OCI-LY7 (cell line): ENCODE results near the gene AGGF1. TPM values are rescaled to one million over a fixed set of nuclear protein-coding genes. Genes with fewer than 3 reads are reported as not detected.
"Not testable (repeated sequence)": the region's sequence is repeated elsewhere in the genome, so short reads cannot be mapped to it uniquely, and the experiment has no call there.

Experiments
- BruUV-seq: library from RNA; stranded (reverse); fragments of 400-500 nt; replicated peaks from 2 replicates; lab custom pipeline; 2021; lab: Mats Ljungman, UMichigan
- CTCF ChIA-PET: fragments of 300-600 bp; sonication (Branson Sonifier 250); formaldehyde crosslinking; loops from one replicate; lab custom pipeline; 2022; ENCODE audit warnings: antibody characterized with exemption; ENCODE audit not compliant: unreplicated experiment; lab: Charles Lee
- POLR2A ChIA-PET: fragments of 300-600 bp; sonication (Branson Sonifier 250); formaldehyde crosslinking; loops from one replicate; lab custom pipeline; 2022; ENCODE audit warnings: antibody characterized with exemption; lab: Charles Lee
- DNase-seq: peaks from one replicate; pipeline ENCODE4 v3.0.0-alpha.2; 2015; ENCODE audit warnings: low spot score
- H2AFZ ChIP-seq: fragments of 200-600 bp; sonication (generic), shearing (Covaris generic); 2 replicates; pipeline ENCODE4 v1.6.1; 2014; ENCODE audit warnings: mild to moderate bottlenecking, antibody characterized with exemption, low read length, moderate library complexity
- H3K27ac ChIP-seq: fragments of 200-600 bp; sonication (generic); 2 replicates; pipeline ENCODE4 v1.5.1; 2014; ENCODE audit warnings: mixed run types, low read depth, mild to moderate bottlenecking, moderate library complexity, low read length, inconsistent platforms; ENCODE audit not compliant: poor library complexity, severe bottlenecking
- H3K36me3 ChIP-seq: fragments of 200-600 bp; sonication (generic); 2 replicates; pipeline ENCODE4 v1.6.1; 2014; ENCODE audit warnings: mild to moderate bottlenecking, antibody characterized with exemption, low read length, moderate library complexity, mixed read lengths; ENCODE audit not compliant: insufficient read depth
- H3K4me1 ChIP-seq: fragments of 200-600 bp; sonication (generic); 2 replicates; pipeline ENCODE4 v1.5.1; 2014; ENCODE audit warnings: mild to moderate bottlenecking, low read length; ENCODE audit not compliant: insufficient read depth, poor library complexity, severe bottlenecking
- H3K4me2 ChIP-seq: fragments of 200-600 bp; sonication (generic); 2 replicates; pipeline ENCODE4 v1.6.1; 2014; ENCODE audit warnings: mild to moderate bottlenecking, low read length
- H3K4me3 ChIP-seq: fragments of 200-600 bp; sonication (generic); 2 replicates; pipeline ENCODE4 v1.5.1; 2014; ENCODE audit warnings: mild to moderate bottlenecking, low read depth, low read length; ENCODE audit not compliant: poor library complexity, severe bottlenecking
- H3K79me2 ChIP-seq: fragments of 200-600 bp; sonication (generic); 2 replicates; pipeline ENCODE4 v1.6.1; 2016; ENCODE audit warnings: low read depth, mild to moderate bottlenecking, low read length, moderate library complexity, mixed read lengths; ENCODE audit not compliant: insufficient read depth
- H3K9me2 ChIP-seq: fragments of 200-600 bp; sonication (generic); 2 replicates; pipeline ENCODE4 v1.6.1; 2016; ENCODE audit warnings: mild to moderate bottlenecking, low read length, mixed read lengths; ENCODE audit not compliant: insufficient read depth
- H3K9me3 ChIP-seq: fragments of 200-600 bp; sonication (generic); 2 replicates; pipeline ENCODE4 v1.6.1; 2014; ENCODE audit warnings: mild to moderate bottlenecking, mixed run types, low read length, mixed read lengths
- H4K20me1 ChIP-seq: fragments of 200-600 bp; sonication (generic); 2 replicates; pipeline ENCODE4 v1.6.1; 2014; ENCODE audit warnings: mild to moderate bottlenecking, antibody characterized with exemption, low read length, moderate library complexity, mixed read lengths; ENCODE audit not compliant: insufficient read depth
- CTCF ChIP-seq: fragments of 200-600 bp; sonication (generic); conservative IDR thresholded peaks from 2 replicates; pipeline ENCODE4 v1.5.1; 2014; ENCODE audit warnings: mild to moderate bottlenecking, antibody characterized with exemption, low read length, moderate library complexity, mixed read lengths
- EZH2phosphoT487 ChIP-seq: fragments of 200-600 bp; sonication (generic); IDR thresholded peaks from 2 replicates; pipeline ENCODE4 v1.6.1; 2018; ENCODE audit warnings: low read depth, borderline replicate concordance, mild to moderate bottlenecking, mixed run types, antibody characterized with exemption, low read length, moderate library complexity, mixed read lengths
- intact Hi-C: fragments of 100-400 bp; cut with micrococcal nuclease; formaldehyde crosslinking; loops from one replicate; pipeline ENCODE4 v1.10.0; 2022; ENCODE audit not compliant: unreplicated experiment
- total RNA-seq, 2 experiments: library from RNA; depleted of rRNA in 1 of 2; stranded (reverse); fragments of >200 nt in 1 of 2; shearing (Covaris generic) in 1 of 2; gene quantifications; 2 replicates each; pipeline ENCODE4 v1.2.3, GENCODE V29; 2014 to 2022

The AGGF1 gene
- total RNA-seq, 2 experiments from 2014 or later = 18.5 to 33.6 TPM

- BruUV-seq = no TSS peak
- POLR2A ChIA-PET = no interaction called here
These were observed 39.2 kb upstream of the AGGF1 start for GRCh38 chr5:76990899-76991459.

GRCh38 chr5:76993436-76993835 lies 36.8 kb upstream of the AGGF1 start:
- H3K4me3 ChIP-seq, H3K9me3 ChIP-seq, H4K20me1 ChIP-seq, H3K4me1 ChIP-seq, H2AFZ ChIP-seq, intact Hi-C loops, H3K9me2 ChIP-seq, H3K4me2 ChIP-seq, BruUV-seq, DNase-seq, H3K79me2 ChIP-seq, CTCF ChIA-PET, H3K27ac ChIP-seq: not testable (repeated sequence)
- POLR2A ChIA-PET = interaction anchor here (1.1 to 1.3 kb wide), 2 partner anchors 12 to 22 kb away, joined by 3 read pairs; no protein-coding TSS in a partner anchor
- H3K36me3 ChIP-seq = peaks cover 42% of the 10 kb centered on the region

More at GRCh38 chr5:76990899-76991459, 39.2 kb upstream of the AGGF1 start:
- Histone ChIP-seq H3K4me3 (no peak overlapping the region), H3K4me1 (no peaks in the 10 kb centered on the region), H4K20me1 (no peaks in the 10 kb centered on the region), H3K79me2 (no peaks in the 10 kb centered on the region), H2AFZ (no peak overlapping the region), H3K36me3 (peaks cover 31% of the 10 kb centered on the region), H3K4me2 (no peak overlapping the region), H3K9me2 (no peaks in the 10 kb centered on the region), H3K9me3 (no peaks in the 10 kb centered on the region), H3K27ac (no peak overlapping the region)
- TF ChIP-seq EZH2phosphoT487 (no peak), CTCF (no peak)
- intact Hi-C loops = no loop called here
- CTCF ChIA-PET = no interaction called here
- no peak for DNase-seq

- H3K36me3 ChIP-seq = peaks cover 46% of the 10 kb centered on the region
- H4K20me1 ChIP-seq = no peaks in the 10 kb centered on the region
- BruUV-seq = no TSS peak
- no peak for DNase-seq
- no peaks in the 10 kb centered on the region for H3K79me2 ChIP-seq
- no peak overlapping the region for H3K27ac ChIP-seq
- no peak overlapping the region for H3K4me3 ChIP-seq
- no peaks in the 10 kb centered on the region for H3K9me2 ChIP-seq
- no peak overlapping the region for H3K4me2 ChIP-seq
- no peaks in the 10 kb centered on the region for H3K4me1 ChIP-seq
- H3K9me3 ChIP-seq = peaks cover 7% of the 10 kb centered on the region; the same call in 1 of the 2 replicates
- POLR2A ChIA-PET = interaction anchor here (0.7 kb wide), 1 partner anchor 24 kb away, joined by 3 read pairs; no protein-coding TSS in a partner anchor
- no peak overlapping the region for H2AFZ ChIP-seq
- CTCF ChIA-PET = no interaction called here
- TF ChIP-seq CTCF (no peak), EZH2phosphoT487 (no peak)
- intact Hi-C loops = no loop called here
These were observed 35.9 kb upstream of the AGGF1 start for GRCh38 chr5:76994337-76994736.

- BruUV-seq, H3K9me2 ChIP-seq, H3K4me1 ChIP-seq, H3K9me3 ChIP-seq, H2AFZ ChIP-seq, H4K20me1 ChIP-seq, H3K27ac ChIP-seq, H3K4me3 ChIP-seq, H3K79me2 ChIP-seq, CTCF ChIA-PET, DNase-seq, H3K4me2 ChIP-seq, intact Hi-C loops, POLR2A ChIA-PET: not testable (repeated sequence)
- peaks cover 50% of the 10 kb centered on the region for H3K36me3 ChIP-seq
These were observed 32.0 kb upstream of the AGGF1 start for GRCh38 chr5:76998251-76998650.
